GM23248 (cell line): ENCODE results near the gene ICE2.

Source experiments
- EZH2 ChIP-seq: fragments of 200-600 bp; sonication (generic); IDR thresholded peaks from 2 replicates; pipeline ENCODE4 v1.6.1; 2018; ENCODE audit warnings: antibody characterized with exemption, mild to moderate bottlenecking; ENCODE audit not compliant: insufficient read depth, poor library complexity, severe bottlenecking
- EZH2phosphoT487 ChIP-seq: fragments of 200-600 bp; sonication (generic); IDR thresholded peaks from 2 replicates; pipeline ENCODE4 v1.6.1; 2018; ENCODE audit warnings: antibody characterized with exemption, moderate library complexity, mild to moderate bottlenecking, low read depth; ENCODE audit not compliant: insufficient read depth

GRCh38 chr15:60373745-60374144 is 105.2 kb downstream of the ICE2 start:
- TF ChIP-seq EZH2, result no peak
- no peak for TF ChIP-seq EZH2phosphoT487
